Spleen (tissue), 11 donors: ENCODE data around the gene FYN. TPM values are rescaled to one million over a fixed set of nuclear protein-coding genes. Genes with fewer than 3 reads are reported as not detected.

ENCODE experiments used
- DNase-seq: peaks from one replicate; pipeline ENCODE4 v3.0.0-alpha.2; 2020
- H3K27ac ChIP-seq, 8 donors: fragments of 200-600 bp; sonication (generic) in 7 of 8; 1 replicate in 4 of 8; 2 replicates in 4 of 8; pipeline versions ENCODE4 v1.5.0 to v1.8.0; 2016 to 2021; ENCODE audit warnings: inconsistent platforms in 4 of 8, mild to moderate bottlenecking in 4 of 8, moderate library complexity in 1 of 8
- H3K27me3 ChIP-seq, 7 donors: fragments of 200-600 bp; sonication (generic) in 6 of 7; replicated peaks in 1 of 7; 1 replicate in 4 of 7; 2 replicates in 3 of 7; pipeline versions ENCODE4 v1.5.0 to v1.8.0; 2016 to 2021; ENCODE audit warnings: inconsistent platforms in 3 of 7, mild to moderate bottlenecking in 1 of 7
- H3K36me3 ChIP-seq, 6 donors: fragments of 200-600 bp; sonication (generic) in 5 of 6; 1 replicate in 4 of 6; 2 replicates in 2 of 6; pipeline versions ENCODE4 v1.5.0 to v1.8.0; 2016 to 2021; ENCODE audit warnings: inconsistent platforms in 2 of 6
- H3K4me1 ChIP-seq, 6 donors: fragments of 200-600 bp; sonication (generic) in 5 of 6; 1 replicate in 3 of 6; 2 replicates in 3 of 6; pipeline versions ENCODE4 v1.5.0 to v1.8.0; 2016 to 2021; ENCODE audit warnings: inconsistent platforms in 3 of 6
- H3K4me3 ChIP-seq, 8 donors: fragments of 200-600 bp; sonication (generic) in 7 of 8; 1 replicate in 4 of 8; 2 replicates in 4 of 8; pipeline versions ENCODE4 v1.5.0 to v1.8.0; 2016 to 2021; ENCODE audit warnings: inconsistent platforms in 4 of 8, mild to moderate bottlenecking in 4 of 8, moderate library complexity in 2 of 8
- H3K9me3 ChIP-seq, 8 donors: fragments of 200-600 bp; sonication (generic) in 7 of 8; 1 replicate in 4 of 8; 2 replicates in 4 of 8; pipeline versions ENCODE4 v1.5.0 to v1.8.0; 2016 to 2021; ENCODE audit warnings: inconsistent platforms in 4 of 8
- CTCF ChIP-seq, 11 experiments: fragments of 200-600 bp in 7 of 11; fragments of 450-650 bp in 4 of 11; sonication (generic) in 4 of 11; IDR thresholded peaks in 8 of 11; conservative IDR thresholded peaks in 3 of 11; 1 replicate in 7 of 11; 2 replicates in 4 of 11; pipeline versions ENCODE4 v1.4.0 to v1.8.0; 2016 to 2021; ENCODE audit warnings: antibody characterized with exemption in 11 of 11, inconsistent platforms in 4 of 11, mild to moderate bottlenecking in 1 of 11
- POLR2A ChIP-seq, 3 donors: fragments of 450-650 bp; IDR thresholded peaks; one replicate each; pipeline ENCODE4 v1.5.1; 2017; ENCODE audit warnings: antibody characterized with exemption in 3 of 3, mild to moderate bottlenecking in 1 of 3
- POLR2AphosphoS5 ChIP-seq, 3 donors: sonication (generic); formaldehyde crosslinking; IDR thresholded peaks; one replicate each; pipeline ENCODE4 v1.5.1; 2017; ENCODE audit warnings: antibody characterized with exemption in 3 of 3
- WGBS, 5 donors: extraction: QIAGEN DNeasy Blood & Tissue Kit in 3 of 5; methylation state at CpG; one replicate each; pipeline versions ENCODE4 v1.1.5 to v1.1.7; 2013 to 2018; 5-methylcytosine and 5-hydroxymethylcytosine counted together
- intact Hi-C: fragments of 100-400 bp; cut with DNase I; formaldehyde crosslinking; loops from one replicate; pipeline ENCODE4 v1.15.0; 2023; ENCODE audit warnings: low total_unique reads
- polyA plus RNA-seq, 3 donors: library from polyadenylated mRNA; stranded (reverse); fragments of 200-250 nt; gene quantifications; one replicate each; pipeline ENCODE4 v1.2.1, GENCODE V29; 2013
- total RNA-seq, 7 donors: library from RNA; depleted of rRNA in 3 of 7; stranded (reverse); fragments of >200 nt in 3 of 7; fragmentation: NEBNext Ultra II Directional in 4 of 7; extraction: Animal tissue kit (Norgen Biotek cat#: 25700) in 4 of 7; gene quantifications; one replicate each; pipeline versions ENCODE4 v1.1.0 to v1.2.1, GENCODE V29; 2016 to 2021
- donor health status: healthy with polysubstance abuse.
- donor health status: DM: no; HTN: no; CAD: no; lungs with moderate emphysema.
- donor health status: DM: no; HTN: no; CAD: no.
- donor health status: Bipolar disorder and iron deficiency.
- donor health status: healthy.
- donor health status: DM: no; HTN: no; CAD: no.
- donor health status: DM: yes; HTN: yes; CAD: no.

The FYN gene
- total and polyA plus RNA-seq, 10 donors, result 56.6 to 409 (median 205) TPM

DNA sequence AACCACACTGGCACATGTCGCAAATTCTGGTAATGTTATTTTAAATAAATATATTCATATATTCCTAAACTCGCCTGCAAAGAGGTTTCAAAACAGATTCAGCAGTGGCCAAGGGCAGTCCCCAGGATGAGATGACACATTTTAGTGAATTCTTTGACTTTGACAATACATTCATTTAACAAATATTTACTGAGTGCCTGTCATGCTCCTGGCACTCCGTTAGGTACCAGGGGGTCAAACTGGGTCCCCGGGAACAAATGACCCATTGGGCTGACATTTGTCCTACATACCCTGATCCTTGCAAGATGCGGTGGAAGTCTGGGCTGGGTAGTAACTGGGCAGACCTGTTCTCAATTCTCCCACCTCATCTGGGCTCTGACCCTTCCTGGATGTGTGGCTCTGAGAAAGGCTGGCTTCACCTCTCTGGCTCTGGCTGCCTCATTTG is 74.9 kb downstream of the FYN start:
- TF ChIP-seq CTCF (IDR thresholded peaks at IDR 0.05 in 8 of 11, conservative IDR thresholded peaks at IDR 0.05 in 3 of 11) (no peak), POLR2A (IDR thresholded peaks at IDR 0.05) (no peak), POLR2AphosphoS5 (IDR thresholded peaks at IDR 0.05) (no peak)
- intact Hi-C loops, result no loop called here
- Histone ChIP-seq H3K36me3 (peaks cover 0 to 3% (median 0%) of the 10 kb centered on the region in 6 donors), H3K4me3 (no peak overlapping the region), H3K4me1 (peaks cover 6 to 83% (median 46%) of the 10 kb centered on the region in 6 donors), H3K27me3 (no peaks in the 10 kb centered on the region), H3K27ac (peak overlapping the region in 1 of 8 donors; percentile 29), H3K9me3 (no peaks in the 10 kb centered on the region)
- WGBS, 5 donors, result 76 to 81% (median 79%) methylated on average over 5 of the region's 5 CpGs
- no peak for DNase-seq

GRCh38 chr6:111796310-111796918 is 76.8 kb downstream of the FYN start:
- intact Hi-C loops, result no loop called here
- DNase-seq, result no peak
- 89 to 97% (median 94%) methylated on average over 3 of the region's 3 CpGs for WGBS, 5 donors
- Histone ChIP-seq H3K27ac (peak overlapping the region in 1 of 8 donors; percentile 84), H3K9me3 (no peaks in the 10 kb centered on the region), H3K4me3 (no peak overlapping the region), H3K36me3 (peaks cover 0 to 3% (median 0%) of the 10 kb centered on the region in 6 donors), H3K27me3 (no peaks in the 10 kb centered on the region), H3K4me1 (peaks cover 0 to 77% (median 32%) of the 10 kb centered on the region in 6 donors)
- no peak for TF ChIP-seq CTCF (IDR thresholded peaks at IDR 0.05 in 8 of 11, conservative IDR thresholded peaks at IDR 0.05 in 3 of 11)
- TF ChIP-seq POLR2A (IDR thresholded peaks at IDR 0.05), result no peak
- TF ChIP-seq POLR2AphosphoS5 (IDR thresholded peaks at IDR 0.05), result no peak

DNA sequence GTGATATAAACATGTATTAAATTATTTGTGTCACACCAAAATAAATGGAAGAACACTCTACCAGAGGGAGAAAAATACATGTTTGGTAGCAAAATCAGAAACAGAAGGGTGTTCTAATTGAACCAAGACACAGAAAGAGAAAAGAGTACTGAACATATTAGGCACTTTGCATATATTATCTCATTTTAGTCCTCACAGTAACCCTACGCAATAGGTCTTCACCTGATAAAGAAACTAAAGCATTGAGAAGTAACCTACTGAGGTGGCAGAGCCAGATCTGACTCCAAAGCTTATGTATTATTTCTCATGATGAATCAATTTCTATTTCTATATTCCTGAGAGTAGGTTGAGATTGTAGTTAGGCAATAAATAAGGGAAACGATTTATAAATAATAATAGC is 77.7 kb downstream of the FYN start:
- DNase-seq, result no peak
- H3K27ac ChIP-seq, result peak overlapping the region in 5 of 8 donors; percentile 31 to 84 (median 73)
- intact Hi-C loops, result no loop called here
- peaks cover 0 to 75% (median 30%) of the 10 kb centered on the region in 6 donors for H3K4me1 ChIP-seq
- TF ChIP-seq POLR2A (IDR thresholded peaks at IDR 0.05) (no peak), POLR2AphosphoS5 (IDR thresholded peaks at IDR 0.05) (no peak), CTCF (IDR thresholded peaks at IDR 0.05 in 8 of 11, conservative IDR thresholded peaks at IDR 0.05 in 3 of 11) (no peak)
- 79 to 91% (median 82%) methylated on average over 2 of the region's 2 CpGs for WGBS, 5 donors
- H3K36me3 ChIP-seq, result no peaks in the 10 kb centered on the region
- no peak overlapping the region for H3K4me3 ChIP-seq
- H3K27me3 ChIP-seq, result no peaks in the 10 kb centered on the region
- no peaks in the 10 kb centered on the region for H3K9me3 ChIP-seq

DNA sequence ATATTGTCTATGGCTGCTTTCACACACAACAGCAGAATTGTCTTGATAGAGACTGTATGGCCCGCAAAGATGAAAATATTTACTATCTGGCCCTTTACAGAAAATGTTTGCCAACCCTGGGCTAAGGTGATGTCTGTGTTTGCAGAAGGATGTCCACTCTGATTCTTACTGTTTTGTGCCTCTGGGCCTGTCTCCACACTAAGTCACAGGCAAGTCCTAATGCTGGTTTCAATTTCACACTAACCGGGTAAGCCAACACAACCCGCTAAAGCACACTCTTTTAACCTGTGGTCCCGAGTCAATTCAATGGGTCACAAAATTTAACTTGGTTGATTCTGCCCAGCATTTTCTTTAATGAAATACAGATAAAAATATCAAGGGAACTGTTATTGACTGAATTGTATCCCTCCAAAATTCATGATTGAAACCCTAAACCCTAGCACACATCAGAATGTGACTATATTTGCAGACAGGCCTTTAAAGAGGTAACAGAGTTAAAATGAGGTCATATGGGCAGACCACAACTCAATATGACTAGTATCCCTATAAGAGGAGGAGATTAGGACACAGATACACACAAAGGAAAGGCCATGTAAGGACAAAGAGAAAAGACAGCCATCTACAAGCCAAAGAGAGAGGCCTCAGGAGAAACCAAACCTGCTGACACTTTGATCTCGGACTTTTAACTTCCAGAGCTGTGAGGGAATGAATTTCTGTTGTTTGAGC is 78.4 kb downstream of the FYN start:
- DNase-seq, result no peak
- Histone ChIP-seq H3K27ac (peak overlapping the region in 5 of 8 donors; percentile 50 to 84 (median 73)), H3K4me3 (peak overlapping the region in 1 of 8 donors; percentile 61), H3K36me3 (no peaks in the 10 kb centered on the region), H3K9me3 (no peaks in the 10 kb centered on the region), H3K4me1 (peaks cover 0 to 78% (median 30%) of the 10 kb centered on the region in 6 donors), H3K27me3 (no peaks in the 10 kb centered on the region)
- TF ChIP-seq POLR2A (IDR thresholded peaks at IDR 0.05) (no peak), CTCF (IDR thresholded peaks at IDR 0.05 in 8 of 11, conservative IDR thresholded peaks at IDR 0.05 in 3 of 11) (no peak), POLR2AphosphoS5 (IDR thresholded peaks at IDR 0.05) (no peak)
- 67 to 90% (median 76%) methylated on average over 5 of the region's 5 CpGs for WGBS, 5 donors
- intact Hi-C loops, result no loop called here
